SK-N-SH (cell line): ENCODE results near the gene MYO1E. TPM values are rescaled to one million over a fixed set of nuclear protein-coding genes. Genes with fewer than 3 reads are reported as not detected.
A peak's percentile ranks its signal among the peaks of the same experiment; 100 is the strongest.

Source experiments
- CTCF ChIA-PET: fragments of 300-600, 350-600 bp; formaldehyde crosslinking; extraction: SDS; loops from one replicate; lab custom pipeline; 2021; lab: Yijun Ruan, JAX
- POLR2A ChIA-PET: fragments of 350-600 bp; sonication (Branson Sonifier 250); formaldehyde crosslinking; extraction: SDS; loops from one replicate; lab custom pipeline; 2020; ENCODE audit warnings: antibody characterized with exemption, inconsistent platforms; lab: Yijun Ruan, JAX
- DNase-seq: peaks from one replicate; pipeline ENCODE4 v3.0.0; 2012
- H2AFZ ChIP-seq: fragments of 200-600 bp; sonication (generic); 2 replicates; pipeline ENCODE4 v1.8.1; 2016; ENCODE audit warnings: antibody characterized with exemption, mild to moderate bottlenecking, low read depth
- H3F3A ChIP-seq: fragments of 200-600 bp; sonication (generic); replicated peaks from 2 replicates; pipeline ENCODE3; 2016; ENCODE audit warnings: antibody characterized with exemption, mild to moderate bottlenecking; ENCODE audit not compliant: insufficient read depth
- H3K27ac ChIP-seq, 2 experiments: fragments of 200-500 bp in 1 of 2; fragments of 200-600 bp in 1 of 2; sonication (Bioruptor generic) in 1 of 2; sonication (generic), shearing (Covaris generic) in 1 of 2; 2 replicates each; pipeline versions ENCODE4 v1.5.1 to v1.6.1; 2014 to 2016; ENCODE audit warnings: low read depth in 2 of 2, inconsistent platforms in 1 of 2, low read length in 1 of 2, mild to moderate bottlenecking in 1 of 2, mixed read lengths in 1 of 2
- H3K27me3 ChIP-seq: fragments of 200-600 bp; sonication (generic), shearing (Covaris generic); 2 replicates; pipeline ENCODE4 v1.6.1; 2016; ENCODE audit warnings: mixed run types; ENCODE audit not compliant: insufficient read depth
- H3K36me3 ChIP-seq, 2 experiments: fragments of 200-500 bp in 1 of 2; fragments of 200-600 bp in 1 of 2; sonication (Bioruptor generic) in 1 of 2; sonication (generic) in 1 of 2; replicated peaks in 1 of 2; 2 replicates each; pipeline versions ENCODE3 to v1.5.1; 2014 to 2016; ENCODE audit warnings: low read length in 1 of 2, mild to moderate bottlenecking in 1 of 2; ENCODE audit not compliant: insufficient read depth in 2 of 2, control insufficient read depth in 1 of 2
- H3K4me1 ChIP-seq, 2 experiments: fragments of 200-500 bp in 1 of 2; fragments of 200-600 bp in 1 of 2; sonication (Bioruptor generic) in 1 of 2; sonication (generic), shearing (Covaris generic) in 1 of 2; 2 replicates each; pipeline versions ENCODE4 v1.5.1 to v1.6.1; 2014 to 2016; ENCODE audit warnings: low read depth in 1 of 2, low read length in 1 of 2, mixed run types in 1 of 2; ENCODE audit not compliant: insufficient read depth in 2 of 2, control insufficient read depth in 1 of 2
- H3K4me2 ChIP-seq: fragments of 200-600 bp; sonication (generic), shearing (Covaris generic); 2 replicates; pipeline ENCODE4 v1.6.1; 2017; ENCODE audit warnings: mixed run types
- H3K4me3 ChIP-seq, 2 experiments: fragments of 200-500 bp in 1 of 2; fragments of 200-600 bp in 1 of 2; sonication (Bioruptor generic) in 1 of 2; sonication (generic), shearing (Covaris generic) in 1 of 2; 2 replicates each; pipeline versions ENCODE4 v1.5.1 to v1.8.1; 2014 to 2016; ENCODE audit warnings: low read depth in 2 of 2, inconsistent platforms in 1 of 2, low read length in 1 of 2, mild to moderate bottlenecking in 1 of 2, mixed read lengths in 1 of 2, moderate library complexity in 1 of 2
- H3K79me2 ChIP-seq: fragments of 200-600 bp; sonication (generic); 2 replicates; pipeline ENCODE4 v1.8.1; 2017; ENCODE audit warnings: mild to moderate bottlenecking; ENCODE audit not compliant: insufficient read depth
- H3K9ac ChIP-seq: fragments of 200-600 bp; sonication (generic); 2 replicates; pipeline ENCODE4 v1.6.1; 2017; ENCODE audit warnings: mixed run types
- H3K9me2 ChIP-seq: fragments of 200-600 bp; sonication (generic); 2 replicates; pipeline ENCODE4 v1.6.1; 2017; ENCODE audit warnings: mixed run types
- H3K9me3 ChIP-seq: fragments of 200-600 bp; sonication (generic); 2 replicates; pipeline ENCODE4 v1.6.1; 2017; ENCODE audit warnings: mixed run types, mild to moderate bottlenecking, moderate library complexity
- H4K20me1 ChIP-seq: fragments of 200-600 bp; sonication (generic); 2 replicates; pipeline ENCODE4 v1.6.1; 2017; ENCODE audit warnings: mild to moderate bottlenecking, mixed run types; ENCODE audit not compliant: insufficient read depth
- CHD2 ChIP-seq: fragments of 150-350 bp; IDR thresholded peaks from 2 replicates; pipeline ENCODE4 v1.6.1; 2018; ENCODE audit warnings: low read length; ENCODE audit not compliant: partially characterized antibody
- ELF1 ChIP-seq: IDR thresholded peaks from 2 replicates; pipeline ENCODE4 v1.4.0; 2012
- EZH2phosphoT487 ChIP-seq: fragments of 200-600 bp; sonication (generic); IDR thresholded peaks from 2 replicates; pipeline ENCODE4 v1.6.1; 2017; ENCODE audit warnings: low read depth, mixed run types, mild to moderate bottlenecking, antibody characterized with exemption, moderate library complexity, borderline replicate concordance
- FOSL2 ChIP-seq: IDR thresholded peaks from 2 replicates; pipeline ENCODE4 v1.4.0; 2012; ENCODE audit warnings: low read depth, mild to moderate bottlenecking, moderate library complexity, borderline replicate concordance
- FOXJ3 ChIP-seq: sonication (generic); formaldehyde crosslinking; IDR thresholded peaks from 2 replicates; pipeline ENCODE4 v1.5.1; 2020; ENCODE audit warnings: mild to moderate bottlenecking, missing genetic modification reagents
- FOXM1 ChIP-seq: IDR thresholded peaks from 2 replicates; pipeline ENCODE4 v1.4.0; 2012; ENCODE audit warnings: low read depth, mild to moderate bottlenecking
- GATA2 ChIP-seq: sonication (generic); formaldehyde crosslinking; IDR thresholded peaks from 2 replicates; pipeline ENCODE4 v1.5.0; 2020; ENCODE audit warnings: mild to moderate bottlenecking, missing genetic modification reagents
- JUND ChIP-seq: IDR thresholded peaks from 2 replicates; pipeline ENCODE4 v1.4.0; 2012
- MEF2A ChIP-seq: IDR thresholded peaks from 2 replicates; pipeline ENCODE4 v1.4.0; 2012; ENCODE audit warnings: low read depth, borderline replicate concordance
- MXI1 ChIP-seq: IDR thresholded peaks from 2 replicates; pipeline ENCODE4 v1.6.1; 2012; ENCODE audit warnings: mild to moderate bottlenecking, low read depth, low read length, improper control_type of control experiment
- NFIC ChIP-seq: IDR thresholded peaks from 2 replicates; pipeline ENCODE4 v1.4.0; 2012; ENCODE audit warnings: borderline replicate concordance
- NRF1 ChIP-seq: IDR thresholded peaks from 2 replicates; pipeline ENCODE4 v1.6.1; 2012; ENCODE audit warnings: low read depth, mild to moderate bottlenecking, low read length
- PBX3 ChIP-seq: IDR thresholded peaks from 2 replicates; pipeline ENCODE4; 2012
- RAD21 ChIP-seq: IDR thresholded peaks from 2 replicates; pipeline ENCODE4 v1.6.1; 2012; ENCODE audit warnings: mild to moderate bottlenecking, low read length
- RCOR1 ChIP-seq: fragments of 150-350 bp; IDR thresholded peaks from 2 replicates; pipeline ENCODE4 v1.6.1; 2017; ENCODE audit warnings: antibody characterized with exemption, low read length
- RFX5 ChIP-seq: IDR thresholded peaks from 2 replicates; pipeline ENCODE4 v1.6.1; 2012; ENCODE audit warnings: mild to moderate bottlenecking, improper control_type of control experiment, low read length
- RXRA ChIP-seq: IDR thresholded peaks from 2 replicates; pipeline ENCODE4 v1.4.0; 2012; ENCODE audit warnings: low read depth, mild to moderate bottlenecking, borderline replicate concordance
- TCF12 ChIP-seq: IDR thresholded peaks from 2 replicates; pipeline ENCODE4 v1.4.0; 2012
- TEAD4 ChIP-seq: IDR thresholded peaks from 2 replicates; pipeline ENCODE4 v1.4.0; 2012; ENCODE audit warnings: mild to moderate bottlenecking, borderline replicate concordance; ENCODE audit not compliant: insufficient read depth
- USF1 ChIP-seq: IDR thresholded peaks from 2 replicates; pipeline ENCODE4 v1.4.0; 2012; ENCODE audit warnings: low read depth, borderline replicate concordance
- YY1 ChIP-seq: IDR thresholded peaks from 2 replicates; pipeline ENCODE4 v1.4.0; 2012; ENCODE audit warnings: low read depth, mild to moderate bottlenecking
- WGBS: methylation state at CpG from one replicate; pipeline ENCODE4 v1.1.6; 2017; ENCODE audit warnings: low lambda C conversion rate; 5-methylcytosine and 5-hydroxymethylcytosine counted together
- polyA plus RNA-seq, 3 experiments: library from polyadenylated mRNA; depleted of rRNA; stranded (reverse); fragments of >200 nt; gene quantifications; 2 replicates each; pipeline ENCODE4 v1.2.3, GENCODE V29; 2012
- TF ChIP-seq, protein P1 (sequence below): IDR thresholded peaks from 2 replicates; pipeline ENCODE4 v1.4.0; 2012; ENCODE audit warnings: low read depth
- TF ChIP-seq, protein P2 (sequence below): fragments of 200-600 bp; sonication (generic); IDR thresholded peaks from 2 replicates; pipeline ENCODE4 v1.6.1; 2017; ENCODE audit warnings: antibody characterized with exemption, mild to moderate bottlenecking, moderate library complexity

MYO1E gene
- polyA plus RNA-seq, 1 of the 3 experiments (the other 2 are of a cell fraction) = 9.7 TPM

DNA sequence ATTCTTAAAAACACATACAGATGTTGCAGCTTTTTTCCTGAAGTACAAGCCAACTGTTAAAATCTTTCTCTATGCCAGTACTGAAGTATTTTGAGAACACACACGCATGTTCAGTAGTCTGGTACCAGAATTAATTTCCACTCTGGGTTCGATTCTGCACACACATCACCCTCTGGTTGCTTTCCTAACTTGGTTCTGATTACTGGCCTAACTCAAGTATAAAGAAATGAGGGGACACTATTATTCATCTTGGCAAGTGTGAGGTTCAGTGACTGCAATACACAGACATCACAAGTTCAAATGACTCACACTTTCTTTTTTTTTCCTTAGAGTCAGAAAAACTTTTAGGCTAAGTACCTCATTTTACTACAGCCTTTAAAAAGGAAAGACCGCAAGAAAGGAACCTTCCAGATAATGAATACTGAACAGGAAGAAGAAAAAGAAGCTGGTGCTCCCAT lies 203.4 kb downstream of the MYO1E start (continued):
- TF ChIP-seq FOXM1 (no peak), ELF1 (no peak), GATA2 (CRISPR knock-in tag) (no peak), NFIC (peak; percentile 40; the same call in 1 of the 2 replicates), EZH2phosphoT487 (no peak), TEAD4 (no peak), FOXJ3 (CRISPR knock-in tag) (no peak), RFX5 (no peak), RAD21 (no peak), CHD2 (no peak), TCF12 (peak; percentile 23; the same call in 1 of the 2 replicates)
- TF ChIP-seq, protein P1, sequence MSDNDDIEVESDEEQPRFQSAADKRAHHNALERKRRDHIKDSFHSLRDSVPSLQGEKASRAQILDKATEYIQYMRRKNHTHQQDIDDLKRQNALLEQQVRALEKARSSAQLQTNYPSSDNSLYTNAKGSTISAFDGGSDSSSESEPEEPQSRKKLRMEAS = no peak

DNA sequence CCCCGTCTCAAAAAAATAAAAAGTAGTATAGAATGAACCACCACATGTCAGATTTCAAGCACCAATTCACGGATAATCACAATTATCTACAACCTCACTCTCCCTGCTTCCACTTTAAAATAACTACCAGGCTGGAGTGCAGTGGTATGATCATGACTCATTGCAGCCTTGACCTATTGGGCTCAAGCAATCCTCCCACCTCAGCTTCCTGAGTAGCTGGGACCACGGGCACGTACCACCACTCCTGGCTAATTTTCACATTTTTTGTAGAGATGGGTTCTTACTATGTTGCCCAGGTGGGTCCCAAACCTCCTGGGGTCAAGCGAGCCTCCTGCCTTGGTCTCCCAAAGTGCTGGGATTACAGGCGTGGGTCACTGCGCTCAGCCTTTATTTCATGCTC lies 204.1 kb downstream of the MYO1E start:
- no peak overlapping the region for H3K9ac ChIP-seq
- POLR2A ChIA-PET = no interaction called here
- CTCF ChIA-PET = interaction anchor here (2.4 kb wide), 1 partner anchor 325 kb away, joined by 9 read pairs; no protein-coding TSS in a partner anchor
- H3K79me2 ChIP-seq = no peaks in the 10 kb centered on the region
- no peak overlapping the region for H2AFZ ChIP-seq
- H3K9me2 ChIP-seq = no peaks in the 10 kb centered on the region
- peak overlapping the region in 1 of 2 experiments; percentile 91; a peak in 2 of 4 replicates for H3K27ac ChIP-seq
- peak overlapping the region; percentile 35; the same call in 1 of the 2 replicates for H3K4me2 ChIP-seq
- no peak for DNase-seq
- H3K36me3 ChIP-seq = peaks cover 0 to 12% of the 10 kb centered on the region in 2 experiments
- no peaks in the 10 kb centered on the region for H4K20me1 ChIP-seq
- no peaks in the 10 kb centered on the region for H3K27me3 ChIP-seq
- TF ChIP-seq YY1 = no peak
- peak; percentile 37; the same call in 1 of the 2 replicates for TF ChIP-seq FOSL2
- peak; percentile 33; the same call in 1 of the 2 replicates for TF ChIP-seq JUND
- H3F3A ChIP-seq = peaks cover 30% of the 10 kb centered on the region
- WGBS = 75% methylated on average over 7 of the region's 7 CpGs
- peaks cover 17 to 36% of the 10 kb centered on the region in 2 experiments; a peak in 3 of 4 replicates for H3K4me1 ChIP-seq
- no peak overlapping the region for H3K4me3 ChIP-seq
- H3K9me3 ChIP-seq = no peaks in the 10 kb centered on the region

GRCh38 chr15:59166601-59167265 lies 205.9 kb downstream of the MYO1E start:
- H3K79me2 ChIP-seq = no peaks in the 10 kb centered on the region
- peaks cover 0 to 3% of the 10 kb centered on the region in 2 experiments for H3K36me3 ChIP-seq
- WGBS = 86% methylated on average over 10 of the region's 11 CpGs
- no peak overlapping the region for H3K9ac ChIP-seq
- no peaks in the 10 kb centered on the region for H3K9me2 ChIP-seq
- H4K20me1 ChIP-seq = no peaks in the 10 kb centered on the region
- no peak overlapping the region for H3K4me3 ChIP-seq
- no peak overlapping the region for H2AFZ ChIP-seq
- H3F3A ChIP-seq = peaks cover 30% of the 10 kb centered on the region
- CTCF ChIA-PET = interaction anchor here (1.3 to 1.9 kb wide), 3 partner anchors 8 to 334 kb away, joined by 6 to 9 read pairs (median 6); no protein-coding TSS in a partner anchor
- no peak overlapping the region for H3K27ac ChIP-seq
- no peak for DNase-seq
- POLR2A ChIA-PET = no interaction called here
- H3K27me3 ChIP-seq = no peaks in the 10 kb centered on the region
- H3K4me2 ChIP-seq = no peak overlapping the region
- no peaks in the 10 kb centered on the region for H3K9me3 ChIP-seq
- peaks cover 17 to 36% of the 10 kb centered on the region in 2 experiments; a peak in 3 of 4 replicates for H3K4me1 ChIP-seq
- TF ChIP-seq MEF2A = no peak
- no peak for TF ChIP-seq USF1
- no peak for TF ChIP-seq FOXM1
- TF ChIP-seq NFIC = no peak
- TF ChIP-seq, protein P1 = no peak
- TF ChIP-seq PBX3 = no peak
- TF ChIP-seq, protein P2, sequence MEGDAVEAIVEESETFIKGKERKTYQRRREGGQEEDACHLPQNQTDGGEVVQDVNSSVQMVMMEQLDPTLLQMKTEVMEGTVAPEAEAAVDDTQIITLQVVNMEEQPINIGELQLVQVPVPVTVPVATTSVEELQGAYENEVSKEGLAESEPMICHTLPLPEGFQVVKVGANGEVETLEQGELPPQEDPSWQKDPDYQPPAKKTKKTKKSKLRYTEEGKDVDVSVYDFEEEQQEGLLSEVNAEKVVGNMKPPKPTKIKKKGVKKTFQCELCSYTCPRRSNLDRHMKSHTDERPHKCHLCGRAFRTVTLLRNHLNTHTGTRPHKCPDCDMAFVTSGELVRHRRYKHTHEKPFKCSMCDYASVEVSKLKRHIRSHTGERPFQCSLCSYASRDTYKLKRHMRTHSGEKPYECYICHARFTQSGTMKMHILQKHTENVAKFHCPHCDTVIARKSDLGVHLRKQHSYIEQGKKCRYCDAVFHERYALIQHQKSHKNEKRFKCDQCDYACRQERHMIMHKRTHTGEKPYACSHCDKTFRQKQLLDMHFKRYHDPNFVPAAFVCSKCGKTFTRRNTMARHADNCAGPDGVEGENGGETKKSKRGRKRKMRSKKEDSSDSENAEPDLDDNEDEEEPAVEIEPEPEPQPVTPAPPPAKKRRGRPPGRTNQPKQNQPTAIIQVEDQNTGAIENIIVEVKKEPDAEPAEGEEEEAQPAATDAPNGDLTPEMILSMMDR = no peak
- TF ChIP-seq JUND = no peak
- TF ChIP-seq NRF1 = no peak
- TF ChIP-seq MXI1 = no peak
- no peak for TF ChIP-seq RXRA
- no peak for TF ChIP-seq RCOR1
- no peak for TF ChIP-seq TCF12
